HL-60/S4 (cell line): ENCODE measurements around the gene DHX15.

ENCODE experiments used
- in situ Hi-C: fragments of 300-500 bp; cut with MboI; formaldehyde crosslinking; loops from 2 replicates; pipeline ENCODE4 v1.14.3; 2022; ENCODE audit warnings: low sequenced_read_pairs

DHX15 gene

GRCh38 chr4:24583451-24584210, 723 bp downstream of the DHX15 start:
- in situ Hi-C loops, result no loop called here

DNA sequence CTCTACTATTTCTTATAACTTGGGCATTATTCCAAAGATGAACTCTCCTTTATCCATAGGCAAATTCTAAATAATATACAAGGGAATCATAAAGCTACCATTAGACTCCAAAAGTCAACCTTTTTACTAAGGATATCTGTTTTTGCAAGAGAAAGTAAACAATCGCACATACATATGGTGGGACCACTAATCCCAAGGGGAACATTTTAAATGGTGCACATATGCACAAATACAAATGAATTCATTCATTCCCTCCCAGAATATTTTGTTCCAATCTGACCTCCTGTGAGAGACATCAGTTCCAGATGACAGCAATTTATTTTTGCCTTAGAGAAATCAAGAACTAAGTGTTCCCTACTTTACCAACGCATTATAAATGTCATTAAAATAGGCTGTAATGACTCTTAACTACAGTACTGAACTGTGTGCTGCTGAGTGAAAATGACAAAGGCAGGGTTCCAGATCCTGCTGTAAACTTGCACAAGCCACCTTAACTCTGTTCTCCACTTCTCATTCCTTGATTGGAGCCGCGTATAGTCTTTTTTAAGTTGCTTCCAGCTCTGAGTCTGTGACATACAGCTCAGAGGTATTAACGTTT, 2.0 kb downstream of the DHX15 start:
- in situ Hi-C loops, result no loop called here

- in situ Hi-C loops, result no loop called here
These were observed 6.0 kb downstream of the DHX15 start for GRCh38 chr4:24578364-24578763.

GRCh38 chr4:24576276-24576675, 8.1 kb downstream of the DHX15 start:
- in situ Hi-C loops, result no loop called here

- in situ Hi-C loops, result no loop called here
These were observed 10.1 kb downstream of the DHX15 start for GRCh38 chr4:24574236-24574635.

DNA sequence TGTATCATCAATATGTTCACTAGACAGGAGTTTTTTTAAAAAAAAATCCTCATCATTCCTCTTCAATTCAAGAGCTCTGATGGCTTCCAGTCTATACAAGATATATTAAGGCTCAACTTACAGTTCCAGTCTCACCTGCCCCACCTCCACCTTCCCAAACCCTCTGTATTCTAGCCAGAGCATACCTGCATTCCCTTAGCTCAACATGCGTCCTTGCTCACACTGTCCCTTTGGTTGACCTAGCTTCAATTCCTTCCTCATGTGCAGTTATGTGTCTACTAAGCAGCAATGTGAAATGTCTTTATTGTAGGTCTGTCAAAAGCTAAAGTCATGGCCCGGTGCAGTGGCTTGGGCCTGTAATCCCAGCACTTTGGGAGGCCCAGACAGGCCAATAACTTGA, 10.8 kb downstream of the DHX15 start:
- in situ Hi-C loops, result no loop called here

- in situ Hi-C loops, result no loop called here
These were observed 13.6 kb downstream of the DHX15 start for GRCh38 chr4:24570574-24571236.

DNA sequence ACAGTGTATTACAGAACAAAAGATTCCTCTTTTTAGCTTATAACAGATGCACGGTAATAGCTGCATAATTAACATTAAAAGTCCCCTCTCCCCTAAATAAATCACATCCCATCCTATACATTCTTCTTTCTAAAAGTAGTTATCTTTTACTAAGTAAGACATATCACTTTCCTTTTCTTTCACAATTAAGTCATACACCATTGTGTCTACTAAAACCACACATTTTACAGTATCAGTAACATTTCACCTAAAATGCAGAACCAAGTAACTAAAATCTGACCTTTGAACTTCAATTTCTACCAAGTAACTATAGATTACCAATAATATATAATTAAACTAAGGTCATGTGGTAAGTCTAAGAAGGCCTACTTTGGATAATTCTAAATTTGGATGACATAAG, 14.2 kb downstream of the DHX15 start:
- in situ Hi-C loops, result no loop called here

DNA sequence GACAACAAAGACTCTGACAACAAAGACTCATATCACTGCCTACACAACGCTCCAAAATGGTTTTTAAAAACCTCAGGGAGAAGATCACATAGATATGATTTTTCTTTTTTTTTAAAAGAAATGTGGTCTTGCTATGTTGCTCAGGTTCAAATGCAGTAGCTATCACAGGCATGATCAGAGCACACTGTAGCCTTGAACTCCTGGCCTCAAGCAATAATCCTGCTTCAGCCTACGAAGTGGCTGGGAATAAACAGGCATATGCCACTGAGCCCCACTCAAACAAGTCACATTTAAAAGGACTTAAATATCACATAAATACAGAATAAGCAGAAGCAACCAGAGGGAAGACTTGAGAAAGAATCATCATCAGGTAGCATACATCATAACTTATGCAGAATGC, 14.7 kb downstream of the DHX15 start:
- in situ Hi-C loops, result no loop called here

DNA sequence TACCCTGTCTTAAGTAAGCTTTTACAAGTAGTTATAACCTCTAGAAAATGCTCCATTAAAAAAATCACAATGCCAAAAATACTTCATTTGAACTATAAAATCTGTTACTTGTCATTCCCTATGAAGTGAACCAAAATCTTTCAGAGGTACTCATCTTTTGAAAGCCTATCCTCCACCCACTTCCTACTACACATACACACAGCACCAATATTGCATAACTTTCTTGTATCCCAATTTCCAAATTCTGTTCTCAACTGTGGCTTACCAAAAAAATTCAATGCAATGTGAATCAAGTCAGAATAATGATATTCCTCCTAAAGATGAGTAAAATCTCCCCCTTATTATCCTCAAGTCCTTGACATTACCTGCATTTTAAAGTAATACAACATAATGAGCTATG, 15.9 kb downstream of the DHX15 start:
- in situ Hi-C loops, result no loop called here

DNA sequence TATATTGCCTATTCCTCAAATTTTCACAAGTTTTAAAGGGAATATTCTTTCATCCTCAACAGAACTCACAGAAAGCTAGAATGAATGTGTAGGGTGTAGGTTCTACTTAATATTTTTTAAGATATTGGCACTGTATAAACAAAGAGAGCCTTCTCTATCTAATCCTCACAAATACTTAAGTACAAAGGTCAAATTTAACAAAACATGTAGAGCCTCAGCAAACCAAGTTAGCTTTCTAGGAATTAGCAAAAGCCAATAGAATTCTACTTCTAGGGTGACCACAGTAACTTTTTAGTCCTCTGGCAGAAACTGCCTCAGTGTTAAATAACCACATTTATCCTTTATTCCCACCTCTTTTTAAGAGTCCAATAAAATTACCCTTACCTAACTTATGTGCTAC, 19.3 kb downstream of the DHX15 start:
- in situ Hi-C loops, result no loop called here

GRCh38 chr4:24564488-24564887, 19.9 kb downstream of the DHX15 start:
- in situ Hi-C loops, result no loop called here

DNA sequence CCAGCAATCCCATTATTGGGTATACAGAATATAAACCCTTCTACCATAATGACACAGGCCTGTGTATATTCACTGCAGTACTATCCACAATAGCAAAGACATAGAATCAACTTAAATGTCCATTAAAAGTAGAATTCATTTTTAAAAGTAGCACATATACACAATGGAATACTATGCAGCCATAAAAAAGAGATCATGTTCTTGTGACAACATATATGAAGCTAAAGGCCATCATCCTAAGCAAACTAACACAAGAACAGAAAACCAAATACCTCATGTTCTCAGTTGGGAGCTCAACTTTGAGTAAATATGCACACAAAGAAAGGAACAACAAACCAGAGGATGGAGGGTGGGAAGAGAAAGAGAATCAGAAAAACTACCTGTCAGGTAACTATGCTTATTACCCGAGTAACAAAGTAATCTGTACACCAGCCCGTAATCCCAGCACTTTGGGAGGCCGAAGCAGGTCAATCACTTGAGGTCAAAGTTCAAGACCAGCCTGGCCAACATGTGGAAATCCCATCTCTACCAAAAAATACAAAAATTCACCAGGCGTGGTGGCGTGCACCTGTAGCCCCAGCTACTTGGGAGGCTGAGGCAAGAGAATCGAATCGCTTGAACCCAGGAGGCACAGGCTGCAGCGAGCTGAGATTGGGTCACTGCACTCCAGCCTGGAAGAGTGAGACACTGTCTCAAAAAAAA, 22.8 kb downstream of the DHX15 start:
- in situ Hi-C loops, result no loop called here

DNA sequence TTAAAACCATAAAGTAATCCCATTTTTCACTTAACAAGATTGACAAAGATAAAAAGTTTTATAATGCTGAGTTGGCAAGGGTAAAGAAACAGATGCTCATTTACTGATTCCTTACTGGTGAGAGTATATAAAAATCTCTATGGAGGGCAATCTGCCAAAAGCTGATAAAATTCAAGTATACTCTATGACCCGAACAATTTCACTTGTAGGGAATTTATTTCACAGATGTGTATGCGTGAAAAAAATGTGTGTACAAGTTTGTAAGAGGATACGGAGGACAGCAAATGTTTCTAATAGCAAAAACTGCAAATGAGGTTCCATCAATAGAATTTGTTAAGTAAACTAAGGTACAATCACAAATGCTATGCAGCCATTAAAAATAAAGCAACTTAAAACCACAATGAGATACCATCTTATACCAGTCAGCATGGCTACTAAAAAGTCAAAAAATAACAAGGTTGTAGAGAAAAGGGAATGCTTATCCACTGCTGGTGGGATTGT, 23.4 kb downstream of the DHX15 start:
- in situ Hi-C loops, result no loop called here

DNA sequence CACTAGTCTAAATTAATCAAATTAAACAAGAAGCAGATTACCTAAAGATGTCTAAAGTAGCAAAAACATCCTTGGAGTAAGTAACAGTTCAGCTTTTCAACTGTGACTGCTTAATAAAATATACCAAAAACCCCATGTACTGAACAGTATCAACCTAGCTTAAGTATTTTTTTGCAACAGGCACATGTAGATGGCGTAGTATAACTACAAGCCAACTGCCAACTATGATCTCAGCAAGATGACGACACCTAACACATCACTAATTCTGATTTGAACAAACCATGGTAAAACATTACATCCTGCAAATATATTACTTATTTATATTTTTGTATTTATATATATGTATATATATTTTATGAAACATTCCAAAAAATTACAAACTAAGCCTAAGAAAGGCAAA, 24.5 kb downstream of the DHX15 start:
- in situ Hi-C loops, result no loop called here

DNA sequence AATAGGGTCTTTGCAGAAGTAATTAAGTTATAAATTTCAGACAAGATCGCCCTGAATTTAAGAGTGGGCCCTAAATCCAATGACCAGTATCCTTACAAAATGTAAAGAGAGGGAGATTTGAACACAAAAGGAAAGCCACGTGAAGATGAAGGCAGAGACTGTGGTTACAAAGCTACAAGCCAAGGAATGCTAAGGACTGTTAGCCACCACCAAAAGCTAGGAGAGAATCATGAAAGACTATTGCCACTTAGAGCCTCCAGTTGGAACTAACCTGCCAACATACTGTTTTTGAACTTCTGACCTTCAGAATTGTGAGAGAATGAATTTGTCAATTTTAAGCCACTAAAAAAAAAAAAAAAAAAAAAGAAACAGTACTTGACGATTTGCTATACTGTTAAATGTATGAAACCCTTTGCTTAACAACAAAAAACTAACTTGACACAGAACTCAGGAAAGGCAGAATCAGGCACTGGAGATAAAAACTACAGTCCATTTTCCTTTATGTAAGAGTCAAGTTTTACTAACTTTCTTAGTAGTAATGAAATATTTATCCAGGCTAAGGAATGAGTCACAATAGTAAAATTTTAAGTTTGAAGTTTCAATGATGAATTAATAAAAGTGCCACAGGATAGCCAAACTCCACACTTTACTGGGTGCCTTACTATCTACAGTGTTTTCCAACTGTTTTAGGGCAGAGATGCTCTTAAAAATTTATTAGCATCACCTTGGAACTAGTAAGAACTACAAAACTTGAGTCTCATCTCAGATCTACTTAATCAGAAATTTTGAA, 25.1 kb downstream of the DHX15 start:
- in situ Hi-C loops, result no loop called here

DNA sequence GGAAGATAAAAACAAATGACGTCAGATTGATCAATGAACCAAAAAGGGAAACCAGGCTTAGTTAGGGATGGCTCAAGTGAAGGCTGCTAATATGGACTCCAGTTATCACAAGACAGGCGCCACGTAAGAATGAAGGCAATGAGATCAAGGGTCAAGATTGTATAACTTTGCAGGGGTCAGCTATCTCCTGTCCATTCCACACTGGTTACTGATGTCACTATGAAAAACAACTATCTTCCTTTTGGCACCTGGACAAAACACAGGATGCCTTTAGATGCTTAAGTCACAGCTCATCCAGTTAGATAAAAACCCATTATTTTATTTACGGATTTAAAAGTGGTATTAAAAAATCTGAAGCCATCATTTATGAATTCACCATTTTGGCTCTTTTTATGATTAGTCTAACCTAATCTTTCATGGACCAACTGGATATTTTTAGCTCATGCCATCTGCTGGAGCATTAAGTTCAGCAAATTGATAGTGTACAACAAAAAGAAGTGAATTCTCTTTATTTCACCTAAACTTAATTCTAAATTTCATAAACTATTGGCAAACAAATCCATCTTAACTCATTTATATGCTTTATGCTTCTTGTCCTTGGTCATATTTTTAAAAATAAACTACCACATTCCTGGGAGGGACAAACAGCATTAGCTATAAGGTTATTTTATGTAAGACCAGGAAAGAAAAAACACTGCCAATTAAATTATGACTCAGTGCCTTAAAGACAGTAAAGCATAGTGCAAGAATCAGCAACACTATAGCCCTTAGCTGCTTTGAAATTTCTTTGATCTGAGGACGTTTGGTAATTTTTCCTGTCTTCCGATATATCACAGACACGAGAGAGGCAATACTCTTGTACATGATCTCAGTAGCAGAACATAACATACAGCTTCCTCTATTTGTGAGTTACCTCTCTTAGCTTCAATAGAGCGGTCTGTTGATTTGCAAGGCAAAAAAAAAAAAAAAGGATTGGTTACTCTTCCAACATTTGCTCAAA, 27.0 kb downstream of the DHX15 start:
- in situ Hi-C loops, result no loop called here

DNA sequence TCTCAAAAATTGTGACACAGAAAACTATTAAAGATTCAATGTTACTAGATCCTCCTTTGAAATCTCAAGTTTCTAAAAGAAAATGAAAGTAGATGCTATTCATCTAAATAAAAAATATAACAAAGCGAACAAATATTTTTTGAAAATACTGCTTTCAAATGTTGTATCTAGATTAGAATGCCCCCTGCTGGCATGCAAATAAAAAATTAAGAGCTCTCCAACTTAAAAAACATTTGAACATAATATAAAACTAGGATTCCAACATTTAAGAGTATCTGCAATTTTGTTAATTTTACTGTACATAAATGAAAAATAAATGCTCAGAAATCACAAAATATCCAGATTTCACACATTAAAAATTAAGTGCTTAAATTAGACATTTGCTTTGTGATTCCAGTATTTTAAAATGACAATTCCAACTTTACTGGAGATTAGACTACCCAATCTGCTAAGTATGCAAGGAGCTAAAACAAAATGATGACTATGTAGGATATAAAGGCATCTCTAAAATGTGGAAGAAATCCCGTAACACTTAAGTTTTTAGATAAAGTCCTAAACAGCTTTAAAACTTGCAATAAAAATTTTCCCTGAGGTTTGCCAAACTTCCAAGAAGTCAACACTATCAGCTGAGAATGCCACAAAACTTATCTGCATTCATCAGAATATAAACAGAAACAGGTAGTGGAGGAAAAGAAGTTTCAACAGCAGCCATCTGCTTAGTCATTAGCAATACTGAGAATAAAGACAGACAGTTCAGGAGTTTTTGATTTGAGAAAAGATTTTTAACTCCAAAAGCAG, 32.7 kb downstream of the DHX15 start:
- in situ Hi-C loops, result no loop called here
